Stimulated activated CD4-positive, alpha-beta T cell treated with anti-CD3 and anti-CD28 coated beads, Interleukin-2, amount 100 ng/mL, for 4 hours (primary cell): Measurements from ENCODE around the gene LGALS9.
"Not testable (repeated sequence)": the region's sequence is repeated elsewhere in the genome, so short reads cannot be mapped to it uniquely, and the experiment has no call there.

Experiments
- DNase-seq: peaks from one replicate; pipeline ENCODE4 v3.0.0-alpha.2; 2020; ENCODE audit warnings: low read depth

LGALS9 gene

GRCh38 chr17:27631411-27631760 lies 398 bp downstream of the LGALS9 start:
- no peak for DNase-seq

- DNase-seq: no peak
These were observed 1.1 kb downstream of the LGALS9 start for GRCh38 chr17:27631897-27632725.

- DNase-seq: not testable (repeated sequence)
These were observed 1.8 kb downstream of the LGALS9 start for GRCh38 chr17:27632766-27633165.

GRCh38 chr17:27633312-27634025 lies 2.5 kb downstream of the LGALS9 start:
- no peak for DNase-seq

- DNase-seq: no peak
These were observed 3.0 kb downstream of the LGALS9 start for GRCh38 chr17:27634026-27634335.

GRCh38 chr17:27634776-27635175 lies 3.8 kb downstream of the LGALS9 start:
- DNase-seq: no peak

- DNase-seq: no peak
These were observed 4.4 kb downstream of the LGALS9 start for GRCh38 chr17:27635275-27635823.

GRCh38 chr17:27636005-27636520 lies 5.1 kb downstream of the LGALS9 start:
- DNase-seq: not testable (repeated sequence)

- not testable (repeated sequence) for DNase-seq
These were observed 6.8 kb downstream of the LGALS9 start for GRCh38 chr17:27637818-27638217.

GRCh38 chr17:27638415-27638914 lies 7.5 kb downstream of the LGALS9 start:
- not testable (repeated sequence) for DNase-seq

- DNase-seq: no peak
These were observed 9.8 kb downstream of the LGALS9 start for GRCh38 chr17:27640790-27641189.

GRCh38 chr17:27644586-27644985 lies 13.6 kb downstream of the LGALS9 start:
- DNase-seq: no peak

GRCh38 chr17:27645621-27646020 lies 14.6 kb downstream of the LGALS9 start:
- not testable (repeated sequence) for DNase-seq

- DNase-seq: no peak
These were observed 15.2 kb downstream of the LGALS9 start for GRCh38 chr17:27646232-27646631.

GRCh38 chr17:27647765-27648164 lies 16.8 kb downstream of the LGALS9 start:
- no peak for DNase-seq

- DNase-seq: not testable (repeated sequence)
These were observed 18.2 kb downstream of the LGALS9 start for GRCh38 chr17:27649111-27649571.

- DNase-seq: no peak
These were observed 18.9 kb downstream of the LGALS9 start for GRCh38 chr17:27649929-27650328.

GRCh38 chr17:27650836-27651235 lies 19.8 kb downstream of the LGALS9 start:
- DNase-seq: no peak

- peak; percentile 33 for DNase-seq
These were observed 20.7 kb downstream of the LGALS9 start for GRCh38 chr17:27651411-27652345.

GRCh38 chr17:27653449-27653971 lies 22.5 kb downstream of the LGALS9 start:
- not testable (repeated sequence) for DNase-seq

- no peak for DNase-seq
These were observed 23.1 kb downstream of the LGALS9 start for GRCh38 chr17:27654136-27654535.
